ENCODE results near the gene KLHL11. TPM values are rescaled to one million over a fixed set of nuclear protein-coding genes. Genes with fewer than 3 reads are reported as not detected.

Gene KLHL11
- total RNA-seq, 1 experiment from 2014 or later = 16.8 TPM

GRCh38 chr17:41914358-41914766 is 49.1 kb upstream of the KLHL11 start:
- H3K4me2 ChIP-seq (ENCODE audit: insufficient read depth, insufficient read length, low read length) = no peak overlapping the region
- peaks cover 13% of the 10 kb centered on the region for H3K79me1 ChIP-seq (ENCODE audit: insufficient read depth, low read depth, low read length, poor library complexity, severe bottlenecking)

More at GRCh38 chr17:41914358-41914766, 49.1 kb upstream of the KLHL11 start:
- no peak overlapping the region for H3K14ac ChIP-seq (ENCODE audit: insufficient read depth, low read length)
- no peak overlapping the region for H2AK5ac ChIP-seq (ENCODE audit: insufficient read length, low read length)
- no peaks in the 10 kb centered on the region for H3K27me3 ChIP-seq (ENCODE audit: insufficient read depth, low read length)
- no peak overlapping the region for H3K56ac ChIP-seq (ENCODE audit: insufficient read length, low read depth, low read length)
- H3K23me2 ChIP-seq (ENCODE audit: insufficient read length, low read depth, low read length, poor library complexity, severe bottlenecking) = peaks cover 6% of the 10 kb centered on the region
- no peak overlapping the region for H4K8ac ChIP-seq (replicated peaks; ENCODE audit: insufficient read length, low read depth, low read length)
- no peaks in the 10 kb centered on the region for H3K9me3 ChIP-seq (ENCODE audit: control insufficient read depth, low read depth, low read length)
- H3K18ac ChIP-seq (ENCODE audit: insufficient read length, low read depth, low read length) = no peak overlapping the region
- no peak overlapping the region for H3T11ph ChIP-seq (ENCODE audit: low read length)
- no peak overlapping the region for H2BK15ac ChIP-seq (ENCODE audit: low read depth, low read length)
- no CpG with 5 or more reads among the region's 6 CpGs for WGBS (ENCODE audit: extremely low coverage, insufficient read length, low lambda C conversion rate)
- no peak overlapping the region for H2BK5ac ChIP-seq (ENCODE audit: insufficient read length, low read length)
- no peak for TF ChIP-seq CTCF (conservative IDR thresholded peaks at IDR 0.05)
- Mint-ChIP-seq H3K27me3 (ENCODE audit: low read depth) (no peaks in the 10 kb centered on the region), H3K36me3 (ENCODE audit: insufficient read depth in 1 of 3, low read depth in 3 of 3) (peaks cover 47 to 59% (median 53%) of the 10 kb centered on the region in 3 experiments; a peak in 6 of 7 replicates), H3K4me1 (peaks cover 34 to 41% of the 10 kb centered on the region in 2 experiments), H3K27ac (peak overlapping the region; percentile 37 to 89 (median 42); a peak in 5 of 7 replicates), H3K4me3 (no peak overlapping the region), H3K9me3 (no peaks in the 10 kb centered on the region)
- H4K91ac ChIP-seq (ENCODE audit: insufficient read length, low read depth, low read length) = no peak overlapping the region
- peaks cover 11% of the 10 kb centered on the region for H4K20me1 ChIP-seq (ENCODE audit: control insufficient read depth, insufficient read depth, insufficient read length)
- H2BK20ac ChIP-seq (ENCODE audit: low read depth, low read length, poor library complexity, severe bottlenecking) = no peak overlapping the region
- H2BK120ac ChIP-seq (ENCODE audit: low read depth, low read length, poor library complexity, severe bottlenecking) = no peak overlapping the region
- H3K4me1 ChIP-seq (ENCODE audit: insufficient read depth, low read length) = no peaks in the 10 kb centered on the region; the same call in 1 of the 2 replicates
- no peak overlapping the region for H3K9ac ChIP-seq (ENCODE audit: extremely low read depth, insufficient read length, low read length)
- no peak overlapping the region for H3K23ac ChIP-seq (ENCODE audit: insufficient read length, low read depth, low read length)
- no peak overlapping the region for H3K27ac ChIP-seq (ENCODE audit: insufficient read length, low read depth, low read length)
- no peak overlapping the region for H2BK12ac ChIP-seq (ENCODE audit: insufficient read length, low read depth, low read length)
- H3K4ac ChIP-seq (ENCODE audit: low read depth, low read length) = no peak overlapping the region
- H4K5ac ChIP-seq (ENCODE audit: insufficient read length, low read depth, low read length) = no peak overlapping the region
- no peak overlapping the region for H2AFZ ChIP-seq (ENCODE audit: low read length)
- H3K79me2 ChIP-seq (ENCODE audit: insufficient read depth, low read length) = peaks cover 53% of the 10 kb centered on the region
- DNase-seq = no peak
